Testis (tissue), 3 donors: ENCODE data around the gene SFMBT2. TPM values are rescaled to one million over a fixed set of nuclear protein-coding genes. Genes with fewer than 3 reads are reported as not detected.
"Not testable (repeated sequence)": the region's sequence is repeated elsewhere in the genome, so short reads cannot be mapped to it uniquely, and the experiment has no call there.

Experiments
- DNase-seq: peaks from one replicate; pipeline ENCODE4 v3.0.0-alpha.2; 2019
- H3K27ac ChIP-seq, 2 donors: fragments of 200-600 bp; sonication (generic); one replicate each; pipeline ENCODE4 v1.5.1; 2019
- H3K27me3 ChIP-seq: fragments of 200-600 bp; sonication (generic); one replicate; pipeline ENCODE4 v1.5.1; 2019
- H3K36me3 ChIP-seq: fragments of 200-600 bp; sonication (generic); one replicate; pipeline ENCODE4 v1.5.1; 2017; ENCODE audit warnings: low read depth; ENCODE audit errors: missing control alignments
- H3K4me1 ChIP-seq: fragments of 200-600 bp; sonication (generic); one replicate; pipeline ENCODE4 v1.5.1; 2019
- H3K4me3 ChIP-seq, 2 donors: fragments of 200-600 bp; sonication (generic); one replicate each; pipeline ENCODE4 v1.5.1; 2017 to 2019
- H3K9me3 ChIP-seq: fragments of 200-600 bp; sonication (generic); one replicate; pipeline ENCODE4 v1.5.1; 2017
- CTCF ChIP-seq, 3 experiments: fragments of 450-650 bp in 2 of 3; fragments of 200-600 bp in 1 of 3; sonication (generic) in 1 of 3; IDR thresholded peaks; one replicate each; pipeline ENCODE4 v1.5.1; 2016 to 2019; ENCODE audit warnings: antibody characterized with exemption in 3 of 3, mild to moderate bottlenecking in 2 of 3, moderate library complexity in 1 of 3
- POLR2A ChIP-seq: fragments of 450-650 bp; IDR thresholded peaks from one replicate; pipeline ENCODE4 v1.6.1; 2017; ENCODE audit warnings: antibody characterized with exemption, mild to moderate bottlenecking, moderate library complexity
- WGBS, 2 donors: methylation state at CpG; one replicate each; pipeline ENCODE4 v1.1.5; 2018; 5-methylcytosine and 5-hydroxymethylcytosine counted together
- intact Hi-C: fragments of 100-400 bp; cut with DNase I; formaldehyde crosslinking; loops from one replicate; pipeline ENCODE4 v1.15.1; 2023; ENCODE audit warnings: low total_unique reads
- polyA plus RNA-seq: library from polyadenylated mRNA; stranded (reverse); fragments of 350-450 nt; fragmentation: Illumina TruSeq; extraction: RNeasy Lipid Tissue Mini Kit (QIAGEN cat#74804); gene quantifications from one replicate; pipeline ENCODE4 v1.2.3, GENCODE V29; 2014; ENCODE audit warnings: low read depth, low replicate concordance; ENCODE audit not compliant: insufficient read depth
- total RNA-seq, 2 donors: library from RNA; depleted of rRNA; stranded (reverse); fragments of >200 nt; gene quantifications; one replicate each; pipeline ENCODE4 v1.2.3, GENCODE V29; 2016

Gene SFMBT2
- total and polyA plus RNA-seq, 3 donors from 2014 or later = 3.6 to 8.5 (median 7.6) TPM

GRCh38 chr10:7230036-7230435, 180.8 kb downstream of the SFMBT2 start:
- H3K9me3 ChIP-seq = no peaks in the 10 kb centered on the region
- intact Hi-C loops = no loop called here
- H3K27me3 ChIP-seq = no peaks in the 10 kb centered on the region
- H3K27ac ChIP-seq = no peak overlapping the region
- H3K4me3 ChIP-seq = no peak overlapping the region
- no peak for DNase-seq
- no peaks in the 10 kb centered on the region for H3K36me3 ChIP-seq
- no peaks in the 10 kb centered on the region for H3K4me1 ChIP-seq
- no peak for TF ChIP-seq POLR2A
- TF ChIP-seq CTCF (IDR thresholded peaks at IDR 0.05) = no peak
- WGBS, 2 donors = 88 to 97% methylated on average over 4 of the region's 4 CpGs

- no peak for DNase-seq
- Histone ChIP-seq H3K36me3 (no peaks in the 10 kb centered on the region), H3K27me3 (no peaks in the 10 kb centered on the region), H3K27ac (no peak overlapping the region), H3K4me1 (no peaks in the 10 kb centered on the region), H3K4me3 (no peak overlapping the region), H3K9me3 (no peaks in the 10 kb centered on the region)
- WGBS, 2 donors = 92% methylated on average over 8 of the region's 8 CpGs
- TF ChIP-seq CTCF (IDR thresholded peaks at IDR 0.05) (no peak), POLR2A (no peak)
- intact Hi-C loops = no loop called here
Observed at GRCh38 chr10:7225133-7225532, 185.7 kb downstream of the SFMBT2 start.

GRCh38 chr10:7218968-7219367, 191.9 kb downstream of the SFMBT2 start:
- H3K36me3 ChIP-seq = no peaks in the 10 kb centered on the region
- no peaks in the 10 kb centered on the region for H3K4me1 ChIP-seq
- intact Hi-C loops = no loop called here
- TF ChIP-seq POLR2A (no peak), CTCF (IDR thresholded peaks at IDR 0.05) (no peak)
- DNase-seq = no peak
- no peaks in the 10 kb centered on the region for H3K27me3 ChIP-seq
- H3K4me3 ChIP-seq = no peak overlapping the region
- no peak overlapping the region for H3K27ac ChIP-seq
- H3K9me3 ChIP-seq = no peaks in the 10 kb centered on the region
- 81 to 89% methylated on average over 3 of the region's 3 CpGs for WGBS, 2 donors

- H3K36me3 ChIP-seq, H3K4me1 ChIP-seq, H3K9me3 ChIP-seq, H3K27me3 ChIP-seq, H3K4me3 ChIP-seq, H3K27ac ChIP-seq, DNase-seq, intact Hi-C loops: not testable (repeated sequence)
- WGBS, 2 donors = 75 to 76% methylated on average over 3 of the region's 3 CpGs
Observed at GRCh38 chr10:7212696-7213095, 198.1 kb downstream of the SFMBT2 start.

- Histone ChIP-seq H3K27me3 (no peaks in the 10 kb centered on the region), H3K4me3 (no peak overlapping the region), H3K27ac (no peak overlapping the region), H3K9me3 (no peaks in the 10 kb centered on the region), H3K36me3 (no peaks in the 10 kb centered on the region), H3K4me1 (no peaks in the 10 kb centered on the region)
- no peak for DNase-seq
- intact Hi-C loops = no loop called here
- 83 to 85% methylated on average over 9 of the region's 9 CpGs for WGBS, 2 donors
- TF ChIP-seq CTCF (IDR thresholded peaks at IDR 0.05) (no peak), POLR2A (no peak)
Observed at GRCh38 chr10:7211857-7212577, 198.8 kb downstream of the SFMBT2 start.
